ENCODE measurements around the gene IGSF6.

IGSF6 gene

GRCh38 chr16:21598206-21598605 is 54.2 kb downstream of the IGSF6 start:
- no peak for DNase-seq (ENCODE audit: low read depth)
- H3K4me3 ChIP-seq (ENCODE audit: low read depth, low read length): no peak overlapping the region
- TF ChIP-seq CTCF (conservative IDR thresholded peaks at IDR 0.05; ENCODE audit: low read depth, low read length): no peak

- no peak for DNase-seq (ENCODE audit: low read depth)
- no peak for TF ChIP-seq CTCF (conservative IDR thresholded peaks at IDR 0.05; ENCODE audit: low read depth, low read length)
- no peak overlapping the region for H3K4me3 ChIP-seq (ENCODE audit: low read depth, low read length)
Measured at GRCh38 chr16:21597561-21598030, 54.8 kb downstream of the IGSF6 start.

- H3K4me3 ChIP-seq (ENCODE audit: low read depth, low read length): no peak overlapping the region
- no peak for TF ChIP-seq CTCF (conservative IDR thresholded peaks at IDR 0.05; ENCODE audit: low read depth, low read length)
- no peak for DNase-seq (ENCODE audit: low read depth)
Measured at GRCh38 chr16:21593530-21594289, 58.7 kb downstream of the IGSF6 start.

- no peak overlapping the region for H3K4me3 ChIP-seq (ENCODE audit: low read depth, low read length)
- DNase-seq (ENCODE audit: low read depth): no peak
- TF ChIP-seq CTCF (conservative IDR thresholded peaks at IDR 0.05; ENCODE audit: low read depth, low read length): no peak
Measured at GRCh38 chr16:21592191-21592590, 60.2 kb downstream of the IGSF6 start.

GRCh38 chr16:21590796-21591195 is 61.6 kb downstream of the IGSF6 start:
- H3K4me3 ChIP-seq (ENCODE audit: low read depth, low read length): no peak overlapping the region
- no peak for DNase-seq (ENCODE audit: low read depth)
- TF ChIP-seq CTCF (conservative IDR thresholded peaks at IDR 0.05; ENCODE audit: low read depth, low read length): no peak

- no peak for TF ChIP-seq CTCF (conservative IDR thresholded peaks at IDR 0.05; ENCODE audit: low read depth, low read length)
- DNase-seq (ENCODE audit: low read depth): no peak
- no peak overlapping the region for H3K4me3 ChIP-seq (ENCODE audit: low read depth, low read length)
Measured at GRCh38 chr16:21590287-21590686, 62.1 kb downstream of the IGSF6 start.

- TF ChIP-seq CTCF (conservative IDR thresholded peaks at IDR 0.05; ENCODE audit: low read depth, low read length): no peak
- DNase-seq (ENCODE audit: low read depth): no peak
- no peak overlapping the region for H3K4me3 ChIP-seq (ENCODE audit: low read depth, low read length)
Measured at GRCh38 chr16:21589551-21589950, 62.9 kb downstream of the IGSF6 start.

Measured in choroid plexus epithelial cell (primary cell).